Endometrial microvascular endothelial cells (primary cell): ENCODE data around the gene TRAF1. TPM values are rescaled to one million over a fixed set of nuclear protein-coding genes. Genes with fewer than 3 reads are reported as not detected.

Experiments
- in situ Hi-C: cut with HindIII; loops from 2 replicates; pipeline ENCODE4 v1.10.0; 2017; ENCODE audit warnings: low sequenced_read_pairs, low pct_unique_long_range_greater_than_20kb; ENCODE audit errors: inconsistent ontology term
- total RNA-seq: library from RNA; depleted of rRNA; stranded (reverse); fragments of >200 nt; gene quantifications from one replicate; pipeline ENCODE4 v1.2.3, GENCODE V29; 2015; ENCODE audit errors: inconsistent ontology term

The TRAF1 gene
- total RNA-seq, 1 donor from 2014 or later = 6.7 TPM

DNA sequence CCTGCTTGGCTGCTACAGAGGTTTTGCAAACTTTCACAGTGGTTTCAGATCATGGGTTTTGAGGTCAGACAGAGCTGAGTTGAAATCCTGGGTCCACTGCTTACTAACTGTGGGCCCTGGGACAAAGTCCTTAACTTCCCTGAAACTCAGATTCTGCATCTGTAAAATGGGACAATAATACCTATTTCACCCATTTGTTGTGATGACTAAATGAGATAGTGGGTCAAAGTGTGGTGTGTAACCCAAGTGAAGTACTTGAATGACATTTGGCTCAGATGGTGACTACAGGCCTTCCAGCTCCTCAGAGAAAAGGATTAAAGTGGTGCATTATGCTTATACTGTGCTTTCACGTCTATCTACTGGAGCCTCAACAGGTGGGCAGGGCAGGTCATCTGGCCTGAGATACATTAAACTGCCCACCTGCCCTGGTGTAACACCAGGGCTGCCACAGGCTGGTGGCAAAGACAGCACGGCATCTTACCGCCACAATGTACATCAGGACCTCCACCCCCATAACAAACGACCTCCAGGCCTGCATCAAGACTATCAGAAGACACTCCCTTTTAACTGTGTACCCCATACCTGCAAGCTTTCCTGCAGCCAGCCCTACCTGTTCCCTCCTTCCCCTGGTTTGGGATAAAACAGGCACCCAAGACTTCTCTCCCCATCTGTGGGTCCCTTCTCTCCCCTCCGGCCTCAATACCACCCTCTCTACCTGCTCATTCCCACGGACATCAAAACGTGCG is 846 bp upstream of the TRAF1 start:
- in situ Hi-C loops = no loop called here

DNA sequence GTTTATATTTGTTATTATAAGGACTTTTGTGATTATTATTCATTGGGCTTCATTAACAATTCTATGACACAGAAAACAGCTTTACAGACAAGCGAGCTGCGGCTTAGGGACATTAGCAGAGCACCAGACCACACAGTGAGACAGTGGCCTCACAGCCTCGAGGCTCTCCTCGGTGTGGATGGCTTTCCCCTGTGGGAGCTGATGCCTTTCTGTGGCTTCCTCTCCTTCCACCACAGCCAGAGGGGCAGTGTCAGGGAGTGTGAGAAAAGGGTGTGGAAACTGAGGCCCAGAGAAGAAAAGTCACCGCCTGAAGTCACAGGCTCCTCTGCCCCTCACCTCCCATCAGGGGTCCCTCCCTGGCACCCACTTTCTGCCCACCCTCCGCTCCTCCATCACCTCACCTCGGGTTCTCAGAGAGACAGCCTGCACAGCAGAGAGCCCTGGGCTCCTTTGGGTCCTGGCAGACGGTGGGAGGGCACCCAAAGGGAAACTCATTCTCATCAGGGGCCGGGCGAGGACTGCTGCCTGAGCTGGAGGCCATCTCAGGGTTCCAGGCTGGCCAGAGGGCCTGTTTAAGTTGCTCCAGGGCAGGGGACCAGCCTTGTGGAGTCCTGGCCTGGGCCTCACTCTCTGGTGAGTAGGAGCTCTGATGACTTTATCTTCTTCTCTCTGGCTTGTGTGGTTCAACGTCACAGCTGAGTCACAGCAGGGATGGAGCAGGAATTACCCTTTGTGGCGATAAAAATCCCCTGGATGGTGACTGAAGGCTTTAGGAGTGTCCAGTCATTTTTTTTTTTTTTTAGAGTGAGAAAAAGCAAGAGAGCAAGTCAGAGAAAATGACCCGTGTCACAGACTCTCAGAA is 830 bp downstream of the TRAF1 start:
- in situ Hi-C loops = no loop called here

DNA sequence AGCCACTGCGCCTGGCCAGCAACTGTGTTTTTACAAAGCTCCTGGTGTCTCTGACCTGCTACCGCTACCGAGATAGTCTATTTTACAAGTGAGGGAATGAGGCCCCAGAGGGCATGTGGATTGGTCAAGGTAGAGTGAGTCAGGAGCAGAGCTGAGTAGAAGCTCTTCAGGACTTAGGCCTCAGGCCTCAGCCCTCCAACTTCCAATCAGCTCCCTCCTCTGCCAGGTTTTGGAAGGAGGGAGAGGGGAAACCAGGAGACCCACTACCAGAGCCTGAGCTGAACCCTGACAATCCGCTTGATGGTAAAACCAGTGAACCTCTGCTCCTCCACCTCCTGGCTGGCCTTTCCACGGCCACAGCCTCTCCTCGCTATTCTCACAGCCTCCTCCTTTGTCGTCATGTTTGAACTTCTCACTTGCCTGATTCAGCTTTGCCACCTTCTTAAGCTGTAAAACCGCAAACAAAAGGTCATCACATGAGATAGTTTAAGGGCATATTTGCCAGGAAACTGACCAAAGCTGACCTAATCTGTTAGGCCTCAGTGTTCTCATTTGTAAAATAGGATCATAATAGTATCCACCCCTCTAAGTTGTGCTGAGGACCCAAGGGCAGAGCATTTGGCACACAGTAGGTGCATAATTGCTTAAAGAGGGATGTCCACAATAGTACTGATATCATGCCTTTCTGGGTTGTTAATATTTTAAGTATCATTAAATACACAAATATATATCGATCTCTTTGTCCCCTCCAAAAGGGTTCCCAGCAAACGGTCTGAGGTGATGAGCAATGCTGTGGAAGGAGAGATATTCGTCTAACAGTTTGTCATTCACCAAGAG is 1.7 kb downstream of the TRAF1 start:
- in situ Hi-C loops = no loop called here

DNA sequence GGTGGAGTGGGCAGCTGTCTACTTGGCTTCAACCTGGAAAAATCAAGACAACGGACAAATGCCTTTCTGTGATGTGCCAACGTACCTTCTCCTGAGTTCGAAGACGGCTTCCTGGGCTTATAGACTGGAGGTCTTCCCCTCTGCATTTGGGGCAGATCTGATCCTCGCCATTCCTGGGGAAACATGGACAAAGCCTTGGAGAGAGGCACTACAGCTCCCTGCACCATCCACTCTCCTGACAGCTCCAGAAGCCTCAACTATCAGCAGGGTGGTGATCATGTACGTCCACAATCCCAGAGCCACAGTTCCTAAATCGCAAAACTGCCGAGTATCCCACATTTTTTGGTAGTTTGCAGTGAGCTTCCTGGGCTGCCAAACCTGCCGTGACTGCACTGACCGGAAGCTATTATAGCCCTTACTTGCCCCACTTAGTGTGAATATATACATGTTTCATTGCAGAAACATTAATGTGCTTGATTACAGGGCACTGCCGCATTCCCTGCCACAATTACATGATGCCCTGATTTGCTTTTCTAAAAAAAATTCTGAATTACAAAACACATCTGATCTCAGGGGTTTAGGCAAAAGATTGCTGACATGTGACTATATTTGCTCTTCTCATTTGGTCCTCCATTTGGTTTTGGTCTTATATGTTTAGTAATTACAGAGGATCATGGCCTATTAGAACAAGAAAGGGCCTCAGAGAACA is 2.8 kb downstream of the TRAF1 start:
- in situ Hi-C loops = no loop called here

GRCh38 chr9:120922404-120923195 is 4.0 kb downstream of the TRAF1 start:
- in situ Hi-C loops = no loop called here

DNA sequence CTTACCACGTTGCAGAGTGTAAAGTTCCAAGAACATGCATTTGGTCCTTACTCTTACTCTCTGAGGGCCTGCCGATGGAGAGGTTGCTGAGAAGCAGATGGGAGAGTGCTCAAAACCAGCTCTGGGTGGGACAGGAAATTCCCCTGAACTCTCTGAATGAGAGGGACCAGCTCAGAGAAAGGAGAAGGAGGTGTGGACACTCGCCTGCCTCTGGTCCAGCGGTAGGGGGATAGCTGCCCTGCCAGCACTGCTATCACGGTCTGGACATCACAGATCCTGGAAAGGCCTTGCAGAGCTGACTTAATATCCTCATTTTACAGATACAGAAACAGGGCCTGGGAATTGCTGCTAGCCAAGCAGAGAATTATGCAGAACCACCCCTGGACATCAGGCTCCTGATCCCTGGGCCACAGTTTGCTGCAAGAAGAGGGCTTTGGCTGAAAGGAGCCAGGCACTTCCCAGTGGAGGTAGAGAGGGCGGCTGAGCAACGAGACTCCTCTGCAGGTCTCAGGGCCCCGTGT is 4.9 kb downstream of the TRAF1 start:
- in situ Hi-C loops = no loop called here

- in situ Hi-C loops = no loop called here
Measured at GRCh38 chr9:120920806-120921178, 5.8 kb downstream of the TRAF1 start.

GRCh38 chr9:120919843-120920805 is 6.5 kb downstream of the TRAF1 start:
- in situ Hi-C loops = no loop called here

GRCh38 chr9:120918931-120919842 is 7.4 kb downstream of the TRAF1 start:
- in situ Hi-C loops = no loop called here

DNA sequence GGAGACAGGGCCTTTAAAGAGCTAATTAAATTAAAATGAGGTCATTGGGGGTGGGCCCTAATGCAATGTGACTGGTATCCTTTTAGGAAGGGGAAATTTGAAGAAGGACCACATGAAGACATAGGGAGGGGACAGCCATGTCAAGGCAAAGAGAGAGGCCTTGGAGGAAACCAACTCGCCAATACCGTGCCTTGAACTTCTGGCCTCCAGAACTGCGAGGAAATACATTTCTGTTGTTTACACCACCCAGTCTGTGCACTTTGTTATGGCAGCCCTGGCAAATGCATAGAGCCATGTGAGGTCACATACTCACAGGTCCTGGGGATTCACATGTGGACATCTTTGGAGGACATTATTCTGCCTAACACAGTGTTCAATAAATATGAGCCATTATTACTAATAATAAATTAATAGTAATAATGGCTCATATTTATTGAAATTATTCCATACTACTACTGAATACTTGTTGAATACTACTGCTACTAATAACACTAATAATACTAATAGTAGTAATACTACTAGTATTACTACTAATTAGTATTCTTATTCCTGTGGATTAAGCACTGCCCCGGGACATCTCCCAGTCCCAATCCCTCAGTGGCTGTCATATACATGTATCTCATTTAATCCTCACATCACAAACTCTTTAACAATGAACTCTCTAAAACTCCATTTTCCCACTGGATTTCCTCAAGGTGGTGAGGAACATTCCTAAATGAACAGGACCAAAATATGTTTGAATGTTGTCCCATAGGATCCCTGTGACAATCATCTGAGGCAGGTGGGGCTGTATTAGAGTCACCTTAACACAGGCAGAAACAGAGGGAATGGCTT is 8.4 kb downstream of the TRAF1 start:
- in situ Hi-C loops = no loop called here

GRCh38 chr9:120916991-120917880 is 9.4 kb downstream of the TRAF1 start:
- in situ Hi-C loops = no loop called here

GRCh38 chr9:120916588-120916987 is 10.0 kb downstream of the TRAF1 start:
- in situ Hi-C loops = no loop called here

- in situ Hi-C loops = no loop called here
Measured at GRCh38 chr9:120915854-120916470, 10.6 kb downstream of the TRAF1 start.

GRCh38 chr9:120914953-120915352 is 11.6 kb downstream of the TRAF1 start:
- in situ Hi-C loops = no loop called here
